CD4-positive, alpha-beta T cell treated with Interleukin-12 subunit alpha and Interleukin-12 subunit beta, for 1 hour (primary cell): ENCODE results near the gene SKIDA1.

Experiments
- DNase-seq: peaks from one replicate; pipeline ENCODE4 v3.0.0-alpha.2; 2020

The SKIDA1 gene

GRCh38 chr10:21499701-21500577 lies 25.5 kb downstream of the SKIDA1 start:
- no peak for DNase-seq

- DNase-seq, result no peak
These were observed 26.5 kb downstream of the SKIDA1 start for GRCh38 chr10:21498986-21499385.

DNA sequence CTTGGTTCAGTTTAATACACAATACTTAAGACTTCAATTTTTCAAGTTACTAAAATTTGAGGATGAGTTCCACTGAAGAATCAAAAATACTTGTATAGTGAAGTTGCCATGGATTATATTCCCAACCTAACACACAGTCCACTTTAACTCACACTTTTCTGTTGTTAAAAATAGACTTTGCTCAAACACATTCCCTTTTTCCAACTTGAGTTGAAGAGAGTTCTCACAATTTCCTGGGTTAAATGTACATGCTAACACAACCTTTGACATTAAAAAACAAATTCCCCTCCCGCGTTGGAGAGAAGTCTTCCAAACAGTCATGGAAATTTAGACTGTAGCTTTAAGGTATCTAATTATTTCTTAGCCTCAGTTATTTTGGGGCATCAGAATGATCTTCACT lies 27.1 kb downstream of the SKIDA1 start:
- no peak for DNase-seq

- DNase-seq, result peak; percentile 9
These were observed 28.2 kb downstream of the SKIDA1 start for GRCh38 chr10:21497177-21497807.

- DNase-seq, result peak; percentile 56
These were observed 28.9 kb downstream of the SKIDA1 start for GRCh38 chr10:21496343-21497176.

DNA sequence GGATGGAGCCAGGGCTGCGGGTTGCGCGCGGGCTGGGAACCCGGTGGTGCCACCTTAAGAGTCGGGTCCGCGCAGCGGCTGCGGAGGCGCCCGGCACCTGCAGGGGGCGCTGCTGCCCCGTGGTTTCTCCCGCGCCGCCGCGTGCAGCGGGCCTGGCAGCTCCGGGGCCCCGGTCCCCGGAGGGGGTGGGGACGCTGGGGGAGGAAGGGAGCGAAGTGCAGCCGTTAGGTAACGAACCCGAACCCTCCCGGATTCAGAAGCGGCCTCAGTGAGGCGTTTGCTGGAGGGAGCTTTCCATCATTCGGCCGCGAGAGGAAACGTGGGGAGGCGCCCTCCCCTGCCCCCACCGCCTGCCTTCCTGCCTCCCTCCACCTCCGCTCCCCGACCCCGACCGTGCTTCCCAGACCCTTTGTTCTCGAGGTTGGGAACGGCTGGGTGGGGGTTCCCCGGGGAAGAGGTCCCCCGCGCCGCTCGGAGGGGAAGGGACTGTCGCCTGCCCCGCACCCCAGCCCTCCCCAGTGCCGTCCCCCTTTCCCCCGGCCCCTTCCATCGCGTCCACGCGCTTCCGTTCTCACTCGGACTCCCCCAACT lies 29.6 kb downstream of the SKIDA1 start:
- DNase-seq, result peak; percentile 89

- no peak for DNase-seq
These were observed 30.3 kb downstream of the SKIDA1 start for GRCh38 chr10:21495002-21495751.

GRCh38 chr10:21494191-21495001 lies 31.1 kb downstream of the SKIDA1 start:
- DNase-seq, result peak; percentile 13

- no peak for DNase-seq
These were observed 31.7 kb downstream of the SKIDA1 start for GRCh38 chr10:21493784-21494183.

- no peak for DNase-seq
These were observed 33.1 kb downstream of the SKIDA1 start for GRCh38 chr10:21492421-21492820.

DNA sequence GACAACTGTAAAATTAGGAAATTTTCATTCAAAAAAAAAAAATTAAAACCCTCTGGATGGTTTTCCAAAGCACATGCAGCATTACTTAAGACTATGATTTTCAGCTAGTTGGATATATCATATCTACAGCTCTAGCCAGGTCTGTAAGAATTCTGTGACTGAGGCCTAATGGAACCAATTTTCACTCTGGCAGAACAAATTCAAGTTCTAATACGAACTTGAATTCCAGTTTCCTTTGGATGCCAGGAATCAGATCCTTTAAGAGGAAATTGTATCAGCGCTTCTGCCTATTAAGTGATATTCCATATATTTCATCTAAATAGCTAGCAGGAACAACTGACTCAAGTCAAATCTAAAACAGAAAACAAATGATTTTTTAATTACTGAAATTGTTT lies 34.8 kb downstream of the SKIDA1 start:
- DNase-seq, result no peak

GRCh38 chr10:21490028-21490710 lies 35.3 kb downstream of the SKIDA1 start:
- no peak for DNase-seq

DNA sequence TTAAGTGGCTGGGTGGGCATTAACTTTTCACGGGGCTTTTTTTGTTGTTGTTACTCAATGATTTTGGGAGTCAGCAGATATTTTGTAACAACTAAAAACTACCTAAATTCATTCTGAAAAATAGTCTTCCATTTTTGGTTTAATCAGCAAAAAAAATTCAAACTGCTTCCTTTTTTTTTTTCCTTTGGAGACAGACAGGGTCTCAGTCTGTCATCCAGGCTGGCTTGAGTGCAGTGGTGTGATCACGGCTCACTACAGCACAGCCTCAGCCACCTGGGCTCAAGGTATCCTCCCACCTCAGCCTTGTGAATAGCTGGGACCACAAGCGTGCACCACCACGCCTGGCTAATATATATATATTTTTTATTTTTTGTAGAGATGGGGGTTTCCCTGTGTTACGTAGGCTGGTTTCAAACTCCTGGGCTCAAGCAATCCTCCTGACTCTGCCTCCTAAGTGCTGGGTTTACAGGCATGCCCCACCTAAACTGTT lies 36.5 kb downstream of the SKIDA1 start:
- DNase-seq, result no peak

- DNase-seq, result no peak
These were observed 37.1 kb downstream of the SKIDA1 start for GRCh38 chr10:21488246-21488956.

- no peak for DNase-seq
These were observed 37.9 kb downstream of the SKIDA1 start for GRCh38 chr10:21487416-21488180.

DNA sequence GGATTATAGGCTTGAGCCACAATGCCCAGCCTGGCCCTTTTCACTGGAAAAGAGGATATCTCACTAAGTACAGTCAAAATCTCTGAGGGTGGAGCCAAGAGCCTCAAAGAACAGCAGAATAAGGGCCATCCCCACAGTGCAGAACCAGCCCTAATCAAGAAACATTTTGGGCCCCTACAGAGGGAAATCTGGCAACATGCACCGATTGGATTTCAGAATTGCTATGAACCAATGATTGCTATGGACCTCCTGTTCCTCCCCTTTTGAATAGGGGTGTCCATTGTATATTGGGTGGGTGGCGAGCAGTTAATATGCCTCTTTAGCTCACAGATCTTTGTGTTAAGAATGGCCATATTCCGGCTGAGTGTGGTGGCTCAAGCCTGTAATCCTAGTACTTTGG lies 42.7 kb downstream of the SKIDA1 start:
- DNase-seq, result no peak

DNA sequence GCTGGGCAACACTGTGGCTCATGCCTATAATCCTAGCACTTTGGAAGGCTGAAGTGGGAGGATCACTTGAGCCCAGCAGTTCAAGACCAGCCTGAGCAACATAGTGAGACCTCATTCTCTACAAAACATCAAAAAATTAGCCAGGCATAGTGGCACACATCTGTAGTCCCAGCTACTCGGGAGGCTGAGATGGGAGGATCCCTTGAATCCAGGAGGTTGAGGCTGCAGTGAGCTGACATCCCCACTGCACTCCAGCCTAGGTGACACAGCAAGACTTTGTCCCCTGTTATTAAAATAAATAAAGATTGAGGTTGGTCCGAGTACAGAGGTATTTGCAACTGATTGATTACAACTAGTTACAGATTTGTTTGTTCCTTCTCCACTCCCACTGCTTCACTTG lies 44.1 kb downstream of the SKIDA1 start:
- DNase-seq, result no peak

DNA sequence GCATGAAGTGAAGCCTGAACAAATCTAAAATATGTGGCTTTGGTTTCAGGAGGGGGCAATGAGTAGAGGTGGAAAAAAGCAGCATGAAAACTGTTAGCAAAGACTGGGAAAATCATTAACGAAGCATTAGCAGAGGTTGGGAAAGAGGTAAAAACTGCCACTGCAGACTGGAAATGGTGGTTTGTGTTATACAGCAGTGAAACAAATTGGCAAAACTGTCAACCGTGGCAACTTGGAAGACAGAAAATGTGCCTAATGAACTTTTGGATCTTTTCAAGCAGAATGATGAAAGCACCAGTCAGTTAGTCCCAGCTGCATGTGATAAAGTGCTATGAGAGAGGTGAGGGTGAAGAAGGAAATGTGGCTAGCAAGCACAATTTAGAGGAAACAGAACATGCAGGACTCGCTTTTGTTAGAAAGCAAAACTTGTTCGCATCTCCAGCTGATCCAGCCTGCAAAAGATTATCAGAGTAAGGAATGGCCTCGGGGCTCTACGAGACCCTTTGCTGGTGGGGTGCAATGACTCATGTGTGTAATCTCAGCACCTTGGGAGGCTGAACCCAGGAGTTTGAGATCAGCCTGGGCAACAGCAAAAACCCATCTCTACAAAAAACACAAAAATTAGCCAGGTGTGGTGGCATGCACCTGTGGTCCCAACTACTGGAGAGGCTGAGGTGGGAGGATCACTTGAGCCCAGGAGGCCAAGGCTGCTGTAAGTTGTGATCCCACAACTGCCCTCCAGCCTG lies 45.7 kb downstream of the SKIDA1 start:
- no peak for DNase-seq
